ENCODE measurements around the gene LSR.

- TF ChIP-seq EZH2 (IDR thresholded peaks at IDR 0.05; ENCODE audit: low read length), result no peak
- TF ChIP-seq CTCF (optimal IDR thresholded peaks at IDR 0.05 in 1 of 3, IDR thresholded peaks at IDR 0.05 in 1 of 3, conservative IDR thresholded peaks at IDR 0.05 in 1 of 3; ENCODE audit: extremely low read depth in 1 of 3, insufficient read depth in 2 of 3, low read length in 3 of 3), result no peak
Measured at GRCh38 chr19:35297922-35298321, 49.1 kb downstream of the LSR start.
